ENCODE data around the gene NAPG. TPM values are rescaled to one million over a fixed set of nuclear protein-coding genes. Genes with fewer than 3 reads are reported as not detected.

Gene NAPG
- total and polyA plus RNA-seq, 10 of the 15 experiments (the other 5 are each of a cell fraction or from before 2014, with no cell fraction given), result 20.5 to 34.8 (median 24.0) TPM

- H4K20me1 ChIP-seq (ENCODE audit: control insufficient read depth, insufficient read depth), result no peaks in the 10 kb centered on the region; the same call in 1 of the 2 replicates
- ChIA-PET RAD21 (ENCODE audit: unreplicated experiment) (no interaction called here), SMC1A (ENCODE audit: uncharacterized antibody, unreplicated experiment) (interaction anchor here (0.6 to 1.4 kb wide), 4 partner anchors 9 to 16 kb away, joined by 3 to 7 read pairs (median 3); no protein-coding TSS in a partner anchor), CTCF (interaction anchor here (1.7 kb wide), 1 partner anchor 16 kb away, joined by 8 read pairs; no protein-coding TSS in a partner anchor), POLR2A (interaction anchor here (0.6 kb wide), 1 partner anchor 252 kb away, joined by 3 read pairs; no protein-coding TSS in a partner anchor)
- H3K9me3 ChIP-seq (replicated peaks; ENCODE audit: control insufficient read depth, insufficient read depth, low read length), result no peaks in the 10 kb centered on the region
- FAIRE-seq, result no peak
- intact Hi-C loops (cut with micrococcal nuclease; ENCODE audit: unreplicated experiment) (no loop called here), in situ Hi-C loops (cut with MboI) (no loop called here)
- no peak for DNase-seq (ENCODE audit: low read depth, low spot score)
- peaks cover 15 to 32% of the 10 kb centered on the region in 2 experiments for H3K36me3 ChIP-seq (ENCODE audit: control insufficient read depth in 2 of 2, insufficient read depth in 2 of 2, low read length in 1 of 2)
- H3K4me1 ChIP-seq (ENCODE audit: control insufficient read depth, insufficient read depth, low read length), result no peaks in the 10 kb centered on the region
- no peaks in the 10 kb centered on the region for H3K79me2 ChIP-seq (ENCODE audit: control insufficient read depth, insufficient read depth, low read length)
- no peak overlapping the region for H2AFZ ChIP-seq (ENCODE audit: control insufficient read depth, low read depth, low read length)
- H3K4me2 ChIP-seq (ENCODE audit: control insufficient read depth, insufficient read depth), result no peak overlapping the region
- no peak for TF ChIP-seq CHD1 (IDR thresholded peaks at IDR 0.05; ENCODE audit: low read depth, low read length)
- TF ChIP-seq IKZF1 (conservative IDR thresholded peaks at IDR 0.05), result no peak
- 0 out of 6 replicates have a peak, but pooled peaks of 1 of the 3 experiments have one; percentile 5 for TF ChIP-seq CTCF (IDR thresholded peaks at IDR 0.05 in 2 of 3, conservative IDR thresholded peaks at IDR 0.05 in 1 of 3; ENCODE audit: control insufficient read depth in 2 of 3, extremely low read depth in 1 of 3, insufficient read depth in 1 of 3, low read depth in 3 of 3, low read length in 3 of 3)
- H3K9ac ChIP-seq (ENCODE audit: control insufficient read depth, insufficient read depth, low read length), result no peak overlapping the region
- no peak overlapping the region for H3K27ac ChIP-seq (ENCODE audit: control insufficient read depth, insufficient read depth)
- no peaks in the 10 kb centered on the region for H3K27me3 ChIP-seq (replicated peaks in 1 of 2; ENCODE audit: control insufficient read depth in 2 of 2, insufficient read depth in 2 of 2, low read length in 1 of 2)
- no peak for ATAC-seq
- 93% methylated on average over 9 of the region's 9 CpGs for WGBS (ENCODE audit: insufficient coverage, insufficient replicate concordance, low lambda C conversion rate, missing lambda C conversion rate)
- BruUV-seq (replicated peaks), result no TSS peak
- no peak overlapping the region for H3K4me3 ChIP-seq
These were observed 18.4 kb downstream of the NAPG start for GRCh38 chr18:10544093-10544748.

All from GM12878 (cell line).